Hepatocyte (in vitro differentiated cells): ENCODE data around the gene HSPB2. TPM values are rescaled to one million over a fixed set of nuclear protein-coding genes. Genes with fewer than 3 reads are reported as not detected.
A peak's percentile ranks its signal among the peaks of the same experiment; 100 is the strongest.

Experiments
- DNase-seq: peaks from one replicate; pipeline ENCODE4 v3.0.0-alpha.2; 2016; ENCODE audit warnings: low spot score
- H2AFZ ChIP-seq: fragments of 200-600 bp; sonication (generic); 2 replicates; pipeline ENCODE4 v1.6.0; 2016; ENCODE audit warnings: antibody characterized with exemption, mild to moderate bottlenecking
- H3K27ac ChIP-seq: fragments of 200-600 bp; sonication (generic); 2 replicates; pipeline ENCODE4 v1.5.1; 2016; ENCODE audit warnings: mild to moderate bottlenecking
- H3K27me3 ChIP-seq: fragments of 200-600 bp; sonication (generic); 2 replicates; pipeline ENCODE4 v1.6.1; 2016
- H3K36me3 ChIP-seq: fragments of 200-600 bp; sonication (generic); replicated peaks from 2 replicates; pipeline ENCODE4 v1.5.1; 2016; ENCODE audit warnings: low read depth; ENCODE audit not compliant: insufficient read depth
- H3K4me1 ChIP-seq: fragments of 200-600 bp; sonication (generic); 2 replicates; pipeline ENCODE4 v1.5.1; 2016; ENCODE audit warnings: mild to moderate bottlenecking, moderate library complexity; ENCODE audit not compliant: insufficient read depth
- H3K4me2 ChIP-seq: fragments of 200-600 bp; sonication (generic); 2 replicates; pipeline ENCODE4 v1.6.0; 2016
- H3K4me3 ChIP-seq: fragments of 200-600 bp; sonication (generic); 2 replicates; pipeline ENCODE4 v1.5.1; 2016; ENCODE audit warnings: mild to moderate bottlenecking
- H3K79me2 ChIP-seq: fragments of 200-600 bp; sonication (generic); 2 replicates; pipeline ENCODE4 v1.6.0; 2017; ENCODE audit warnings: mild to moderate bottlenecking
- H3K9me2 ChIP-seq: fragments of 200-600 bp; sonication (generic); replicated peaks from 2 replicates; pipeline ENCODE4 v1.6.0; 2017; ENCODE audit warnings: mild to moderate bottlenecking; ENCODE audit not compliant: insufficient read depth
- H3K9me3 ChIP-seq: fragments of 200-600 bp; sonication (generic); 2 replicates; pipeline ENCODE4 v1.5.1; 2016; ENCODE audit warnings: low read depth, mild to moderate bottlenecking
- H4K20me1 ChIP-seq: fragments of 200-600 bp; sonication (generic); 2 replicates; pipeline ENCODE4 v1.6.0; 2016; ENCODE audit warnings: mild to moderate bottlenecking; ENCODE audit not compliant: insufficient read depth, poor library complexity, severe bottlenecking
- EZH2 ChIP-seq: fragments of 200-600 bp; sonication (generic); IDR thresholded peaks from 2 replicates; pipeline ENCODE4 v1.6.1; 2016; ENCODE audit warnings: antibody characterized with exemption, mild to moderate bottlenecking, borderline replicate concordance
- EZH2phosphoT487 ChIP-seq: fragments of 200-600 bp; sonication (generic); IDR thresholded peaks from one replicate; pipeline ENCODE4 v1.6.1; 2018; ENCODE audit warnings: antibody characterized with exemption, mild to moderate bottlenecking, low read depth, moderate library complexity; ENCODE audit not compliant: unreplicated experiment, severe bottlenecking
- WGBS: methylation state at CpG from one replicate; pipeline ENCODE4 v1.1.6; 2016; ENCODE audit warnings: low lambda C conversion rate; ENCODE audit errors: missing lambda C conversion rate; 5-methylcytosine and 5-hydroxymethylcytosine counted together
- polyA plus RNA-seq: library from polyadenylated mRNA; unstranded; fragments of >200 nt; fragmentation: Nextera tagmentation; extraction: Ambion mirVana; gene quantifications from 2 replicates; pipeline ENCODE4 v1.2.1, GENCODE V29; 2016
- total RNA-seq: library from RNA; depleted of rRNA; stranded (reverse); fragments of >200 nt; gene quantifications from 2 replicates; pipeline ENCODE4 v1.2.3, GENCODE V29; 2014
- TF ChIP-seq, protein P1 (sequence below): fragments of 200-600 bp; sonication (generic); IDR thresholded peaks from 2 replicates; pipeline ENCODE4 v1.5.1; 2016; ENCODE audit warnings: antibody characterized with exemption, mild to moderate bottlenecking; ENCODE audit not compliant: poor library complexity

The HSPB2 gene
- total and polyA plus RNA-seq, 2 experiments from 2014 or later = 0.29 TPM; not detected in 1

DNA sequence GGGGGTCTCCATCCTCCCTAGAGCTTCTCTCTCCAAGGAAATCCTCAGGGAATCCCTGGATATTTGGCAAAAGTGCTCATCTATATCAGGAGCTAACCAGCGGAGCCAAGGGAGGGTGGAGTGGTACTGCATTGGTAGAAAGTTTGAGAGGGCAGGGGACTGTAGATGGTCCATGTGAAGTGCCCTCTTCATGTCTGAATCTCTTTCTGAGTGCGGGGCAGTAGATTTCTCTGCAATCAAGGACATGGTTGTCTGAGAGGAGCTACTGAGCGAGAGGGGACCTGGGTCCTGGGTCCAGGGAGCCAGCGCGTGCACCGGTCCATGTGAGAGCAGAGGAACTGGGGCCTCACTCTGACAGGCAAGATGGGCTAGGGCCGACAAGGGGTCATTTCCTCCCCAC, 25.3 kb downstream of the HSPB2 start:
- no peak for DNase-seq
- Histone ChIP-seq H2AFZ (peak overlapping the region; percentile 87), H3K79me2 (no peaks in the 10 kb centered on the region), H3K4me3 (peak overlapping the region; percentile 73), H4K20me1 (no peaks in the 10 kb centered on the region), H3K27ac (peak overlapping the region; percentile 84), H3K9me2 (no peaks in the 10 kb centered on the region), H3K9me3 (no peaks in the 10 kb centered on the region), H3K36me3 (no peaks in the 10 kb centered on the region), H3K4me2 (peak overlapping the region; percentile 78), H3K27me3 (no peaks in the 10 kb centered on the region), H3K4me1 (peaks cover 16% of the 10 kb centered on the region)
- TF ChIP-seq EZH2phosphoT487 (no peak), EZH2 (no peak)
- TF ChIP-seq, protein P1, sequence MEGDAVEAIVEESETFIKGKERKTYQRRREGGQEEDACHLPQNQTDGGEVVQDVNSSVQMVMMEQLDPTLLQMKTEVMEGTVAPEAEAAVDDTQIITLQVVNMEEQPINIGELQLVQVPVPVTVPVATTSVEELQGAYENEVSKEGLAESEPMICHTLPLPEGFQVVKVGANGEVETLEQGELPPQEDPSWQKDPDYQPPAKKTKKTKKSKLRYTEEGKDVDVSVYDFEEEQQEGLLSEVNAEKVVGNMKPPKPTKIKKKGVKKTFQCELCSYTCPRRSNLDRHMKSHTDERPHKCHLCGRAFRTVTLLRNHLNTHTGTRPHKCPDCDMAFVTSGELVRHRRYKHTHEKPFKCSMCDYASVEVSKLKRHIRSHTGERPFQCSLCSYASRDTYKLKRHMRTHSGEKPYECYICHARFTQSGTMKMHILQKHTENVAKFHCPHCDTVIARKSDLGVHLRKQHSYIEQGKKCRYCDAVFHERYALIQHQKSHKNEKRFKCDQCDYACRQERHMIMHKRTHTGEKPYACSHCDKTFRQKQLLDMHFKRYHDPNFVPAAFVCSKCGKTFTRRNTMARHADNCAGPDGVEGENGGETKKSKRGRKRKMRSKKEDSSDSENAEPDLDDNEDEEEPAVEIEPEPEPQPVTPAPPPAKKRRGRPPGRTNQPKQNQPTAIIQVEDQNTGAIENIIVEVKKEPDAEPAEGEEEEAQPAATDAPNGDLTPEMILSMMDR = no peak
- WGBS = 69% methylated on average over 7 of the region's 7 CpGs

- H3K27ac ChIP-seq = peak overlapping the region; percentile 84
- H3K9me2 ChIP-seq = no peaks in the 10 kb centered on the region
- no peak overlapping the region for H3K4me3 ChIP-seq
- H3K36me3 ChIP-seq = no peaks in the 10 kb centered on the region
- no peaks in the 10 kb centered on the region for H3K79me2 ChIP-seq
- TF ChIP-seq EZH2phosphoT487 (no peak), EZH2 (no peak)
- TF ChIP-seq, protein P1 = no peak
- no peaks in the 10 kb centered on the region for H3K27me3 ChIP-seq
- no peaks in the 10 kb centered on the region for H3K9me3 ChIP-seq
- H2AFZ ChIP-seq = no peak overlapping the region
- no peaks in the 10 kb centered on the region for H4K20me1 ChIP-seq
- H3K4me1 ChIP-seq = peaks cover 19% of the 10 kb centered on the region
- 33% methylated on average over 7 of the region's 7 CpGs for WGBS
- no peak for DNase-seq
- peak overlapping the region; percentile 78 for H3K4me2 ChIP-seq
Measured at GRCh38 chr11:111938687-111939160, 26.2 kb downstream of the HSPB2 start.

GRCh38 chr11:111939836-111940604, 27.5 kb downstream of the HSPB2 start:
- Histone ChIP-seq H3K27ac (peak overlapping the region; percentile 84), H3K79me2 (no peaks in the 10 kb centered on the region), H3K27me3 (no peaks in the 10 kb centered on the region), H2AFZ (no peak overlapping the region), H3K9me3 (no peaks in the 10 kb centered on the region), H3K4me1 (peaks cover 26% of the 10 kb centered on the region), H3K4me3 (no peak overlapping the region), H3K9me2 (no peaks in the 10 kb centered on the region), H4K20me1 (no peaks in the 10 kb centered on the region), H3K36me3 (no peaks in the 10 kb centered on the region), H3K4me2 (peak overlapping the region; percentile 78)
- no peak for DNase-seq
- 78% methylated on average over 4 of the region's 4 CpGs for WGBS
- TF ChIP-seq EZH2phosphoT487 (no peak), EZH2 (no peak)
- TF ChIP-seq, protein P1 = no peak
